Hindlimb muscle (tissue), 1 donor: Measurements from ENCODE around the gene DHRS4. TPM values are rescaled to one million over a fixed set of nuclear protein-coding genes. Genes with fewer than 3 reads are reported as not detected.
"Not testable (repeated sequence)": the region's sequence is repeated elsewhere in the genome, so short reads cannot be mapped to it uniquely, and the experiment has no call there.

ENCODE experiments used
- DNase-seq: peaks from one replicate; pipeline ENCODE4 v3.0.0-alpha.2; 2013
- polyA plus RNA-seq: library from polyadenylated mRNA; unstranded; fragments of 120-200 nt; gene quantifications from one replicate; pipeline ENCODE4 v1.2.1, GENCODE V29; 2013; ENCODE audit not compliant: insufficient read length

The DHRS4 gene
- polyA plus RNA-seq, 1 donor: 21.9 TPM

- DNase-seq: no peak
These were observed 12.3 kb upstream of the DHRS4 start for GRCh38 chr14:23941230-23941629.

- DNase-seq: no peak
These were observed 11.9 kb upstream of the DHRS4 start for GRCh38 chr14:23941669-23942068.

DNA sequence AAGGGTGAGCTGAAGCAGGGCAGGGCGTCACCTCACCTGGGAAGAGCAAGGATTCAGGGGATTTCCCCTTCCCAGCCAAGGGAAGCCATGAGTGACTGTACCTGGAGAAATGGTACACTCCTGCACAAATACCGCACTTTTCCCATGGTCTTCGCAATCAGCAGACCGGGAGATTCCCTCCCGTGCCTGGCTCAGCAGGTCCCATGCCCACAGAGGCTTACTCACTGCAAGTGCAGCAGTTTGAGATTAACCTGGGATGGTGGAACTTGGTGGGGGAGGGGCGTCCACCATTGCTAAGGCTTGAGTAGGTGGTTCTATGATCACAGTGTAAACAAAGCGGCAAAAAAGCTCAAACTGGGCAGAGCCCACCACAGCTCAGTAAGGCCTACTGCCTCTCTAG is 11.0 kb upstream of the DHRS4 start:
- DNase-seq: no peak

- not testable (repeated sequence) for DNase-seq
These were observed 4.5 kb upstream of the DHRS4 start for GRCh38 chr14:23949069-23949468.

- no peak for DNase-seq
These were observed 3.0 kb upstream of the DHRS4 start for GRCh38 chr14:23950411-23951135.

DNA sequence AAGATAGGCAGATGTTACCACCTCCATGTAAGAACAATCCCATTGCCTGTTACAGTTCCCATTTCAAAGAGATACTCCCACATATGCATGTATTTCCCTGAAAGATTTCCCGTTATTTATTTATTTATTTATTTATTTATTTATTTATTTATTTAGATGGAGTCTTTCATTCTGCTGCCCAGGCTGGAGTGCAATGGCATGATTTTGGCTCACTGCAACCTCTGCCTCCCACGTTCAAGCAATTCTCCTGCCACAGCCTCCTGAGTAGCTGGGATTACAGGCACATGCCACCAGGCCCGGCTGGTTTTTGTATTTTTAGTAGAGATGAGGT is 2.5 kb upstream of the DHRS4 start:
- DNase-seq: not testable (repeated sequence)

DNA sequence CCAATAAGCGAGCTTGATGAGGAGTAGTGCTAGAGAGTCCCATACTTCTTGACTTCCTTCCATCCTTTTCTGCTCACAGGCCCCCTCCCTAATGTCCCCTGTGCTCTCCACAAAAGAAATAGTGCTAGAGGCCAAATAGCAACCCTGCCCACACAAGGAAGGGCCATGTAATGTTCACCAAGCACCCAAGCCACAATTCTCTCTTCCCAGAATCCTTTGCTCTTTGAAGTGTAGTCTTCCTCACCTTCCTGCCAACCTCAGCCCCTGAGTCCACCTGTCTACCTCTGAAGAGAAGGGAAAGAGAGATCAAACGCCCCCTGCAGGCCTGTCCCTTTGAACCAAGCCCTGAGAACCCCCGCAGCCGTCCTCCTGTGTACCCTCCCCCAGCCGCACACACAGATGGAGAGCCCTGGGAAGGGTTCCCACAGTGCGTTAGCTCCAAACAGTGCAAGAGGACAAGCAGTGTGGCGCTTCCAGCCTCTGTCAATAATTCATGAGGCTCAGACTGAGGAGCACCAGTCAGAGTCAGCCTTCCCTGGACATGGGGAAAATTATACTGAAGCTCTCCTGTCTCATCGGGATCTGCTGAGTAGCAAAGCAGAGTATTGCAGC is 1.9 kb upstream of the DHRS4 start:
- no peak for DNase-seq

DNA sequence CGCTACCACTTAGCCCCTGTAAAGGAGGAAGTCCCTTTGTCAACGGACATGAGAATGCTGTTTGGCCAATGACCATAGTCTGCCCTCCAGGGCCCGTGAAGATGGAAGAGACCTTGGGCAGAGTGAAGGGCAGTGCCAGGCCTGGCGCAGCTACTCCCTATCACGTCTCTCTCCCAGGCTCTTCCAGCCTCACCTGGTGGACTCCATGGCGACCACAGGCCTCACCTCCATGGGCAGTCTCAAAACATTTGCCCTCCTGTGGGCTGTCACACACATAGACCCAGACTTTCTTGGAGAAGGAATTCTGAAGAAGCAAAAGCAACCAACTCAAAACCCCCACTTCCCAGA is 480 bp upstream of the DHRS4 start:
- DNase-seq: not testable (repeated sequence)

GRCh38 chr14:23954279-23954614 is 677 bp downstream of the DHRS4 start:
- DNase-seq: not testable (repeated sequence)

GRCh38 chr14:23954965-23955364 is 1.4 kb downstream of the DHRS4 start:
- DNase-seq: not testable (repeated sequence)

- not testable (repeated sequence) for DNase-seq
These were observed 2.2 kb downstream of the DHRS4 start for GRCh38 chr14:23955811-23956210.

GRCh38 chr14:23957913-23958569 is 4.5 kb downstream of the DHRS4 start:
- not testable (repeated sequence) for DNase-seq

DNA sequence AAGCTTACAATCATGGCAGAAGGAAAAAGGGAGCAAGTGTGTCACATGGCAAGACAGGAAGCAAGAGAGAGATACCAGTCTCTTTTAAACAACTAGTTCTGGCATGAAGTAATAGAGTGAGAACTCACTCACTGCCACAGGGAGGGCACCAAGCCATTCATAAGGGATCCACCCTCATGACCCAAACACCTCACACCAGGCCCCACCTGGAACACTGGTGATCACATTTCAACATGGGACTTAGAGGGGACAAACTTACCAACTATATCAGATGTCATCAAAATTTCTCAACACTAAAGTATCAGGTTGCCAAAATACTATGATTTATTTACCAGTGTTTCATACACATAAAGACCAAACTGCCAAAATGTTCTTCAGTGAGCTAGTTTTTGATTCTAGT is 7.3 kb downstream of the DHRS4 start:
- not testable (repeated sequence) for DNase-seq

DNA sequence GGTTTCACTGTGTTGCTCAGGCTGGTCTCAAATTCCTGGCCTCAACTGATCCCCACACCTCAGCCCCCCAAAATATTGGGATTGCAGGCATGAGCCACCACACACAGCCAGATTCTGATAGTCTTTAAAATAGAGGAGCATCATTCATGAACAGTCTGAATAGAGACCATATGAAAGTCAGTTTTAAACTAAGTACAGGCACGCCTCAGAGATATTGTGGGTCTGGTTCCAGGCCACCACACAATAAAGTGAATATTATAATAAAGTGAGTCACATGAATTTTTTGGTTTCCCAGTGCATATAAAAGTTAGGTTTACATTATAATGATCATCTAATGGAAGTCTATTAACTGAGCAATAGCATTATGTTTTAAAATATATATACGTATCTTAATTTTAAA is 8.1 kb downstream of the DHRS4 start:
- DNase-seq: not testable (repeated sequence)

DNA sequence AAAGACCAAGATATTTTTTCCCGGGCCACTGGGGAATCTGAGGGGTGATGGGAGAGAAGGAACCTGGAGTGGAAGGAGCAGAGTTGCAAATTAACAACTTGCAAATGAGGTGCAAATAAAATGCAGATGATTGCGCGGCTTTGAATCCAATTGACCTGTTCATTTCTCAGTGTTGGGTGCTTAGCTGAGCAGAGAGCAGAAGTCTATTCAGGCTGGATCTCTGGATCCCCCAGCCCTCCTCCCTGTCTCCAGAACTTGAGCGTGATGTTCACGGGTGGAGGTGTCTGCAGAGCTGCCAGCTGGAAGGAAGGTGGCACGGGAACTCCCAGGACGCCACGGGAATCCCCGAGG is 15.5 kb downstream of the DHRS4 start:
- not testable (repeated sequence) for DNase-seq

DNA sequence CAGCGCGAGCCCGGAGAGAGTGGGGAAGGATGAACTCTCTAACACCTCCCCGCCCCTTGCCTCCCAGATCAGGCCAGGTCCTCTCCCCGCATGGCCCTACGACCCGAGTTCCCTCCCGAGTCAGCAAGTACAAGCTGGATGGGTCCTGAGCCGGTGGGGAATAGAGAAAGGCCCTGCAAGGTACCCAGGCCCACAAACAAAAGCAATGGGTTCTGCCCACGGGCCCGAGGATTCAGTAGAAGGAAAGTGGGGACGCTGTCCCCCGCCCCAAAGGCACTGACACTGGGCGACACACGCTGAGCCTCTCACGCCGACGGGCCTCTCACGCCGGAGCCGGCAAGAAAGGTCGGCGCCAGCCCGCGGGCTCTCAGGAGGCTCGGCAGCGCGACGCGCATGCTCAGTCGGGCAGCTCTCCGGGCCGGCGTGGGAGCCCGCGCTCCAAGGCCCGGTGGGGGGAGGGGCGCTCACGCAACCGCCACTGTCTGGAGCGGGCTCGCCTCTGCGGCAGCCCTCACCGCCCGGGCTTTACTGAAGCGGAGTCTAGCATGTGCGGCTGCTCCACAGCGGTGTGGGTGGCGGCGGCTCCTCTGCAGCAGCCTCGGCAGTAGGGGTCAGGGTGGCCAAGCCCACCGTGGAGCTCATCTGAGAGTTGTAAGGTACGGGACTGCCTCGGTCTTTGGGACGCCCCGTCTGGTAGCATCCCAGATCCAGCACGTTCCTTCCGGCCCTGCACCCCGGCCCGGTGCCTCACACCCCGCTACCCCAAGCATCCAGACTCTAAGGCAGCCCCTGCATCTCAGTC is 16.1 kb downstream of the DHRS4 start:
- DNase-seq: not testable (repeated sequence)

- DNase-seq: not testable (repeated sequence)
These were observed 16.7 kb downstream of the DHRS4 start for GRCh38 chr14:23970283-23970659.

DNA sequence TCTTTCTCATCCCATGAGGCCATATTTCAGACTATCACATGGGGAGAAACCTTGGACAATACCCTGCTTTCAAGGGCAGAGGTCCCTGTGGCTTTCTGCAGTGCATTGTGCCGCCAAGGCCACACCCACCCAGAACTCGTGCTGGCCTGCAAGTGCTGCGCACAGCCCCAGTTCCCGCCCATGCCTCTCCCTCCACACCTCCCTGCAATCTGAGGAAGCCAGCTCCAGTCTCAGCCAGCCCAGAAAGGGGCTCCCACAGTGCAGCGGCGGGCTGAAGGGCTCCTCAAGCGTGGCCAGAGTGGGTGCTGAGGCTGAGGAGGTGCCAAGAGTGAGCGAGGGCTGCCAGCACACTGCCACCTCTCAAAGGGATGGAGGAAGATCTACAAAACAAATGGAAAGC is 19.6 kb downstream of the DHRS4 start:
- DNase-seq: not testable (repeated sequence)

GRCh38 chr14:23974041-23974440 is 20.5 kb downstream of the DHRS4 start:
- DNase-seq: not testable (repeated sequence)

DNA sequence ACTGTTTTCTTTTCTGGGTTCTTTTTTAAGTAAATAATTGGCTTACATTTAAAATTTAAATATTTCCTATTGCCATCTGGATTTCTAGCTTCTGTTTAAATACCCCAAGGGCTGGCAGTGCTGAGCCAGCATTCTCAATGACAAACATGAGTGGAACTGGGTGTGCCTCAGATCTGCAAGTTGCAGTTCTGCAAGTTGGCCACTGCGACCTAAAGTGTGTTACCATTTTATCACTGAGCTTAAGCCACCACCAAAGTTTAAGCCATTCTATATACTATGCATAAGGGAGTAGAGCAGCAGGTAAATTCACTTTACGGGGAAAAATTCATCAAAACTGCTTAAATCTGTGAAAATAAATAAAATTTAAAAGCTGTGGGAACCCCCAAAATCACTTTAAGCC is 23.6 kb downstream of the DHRS4 start:
- not testable (repeated sequence) for DNase-seq

DNA sequence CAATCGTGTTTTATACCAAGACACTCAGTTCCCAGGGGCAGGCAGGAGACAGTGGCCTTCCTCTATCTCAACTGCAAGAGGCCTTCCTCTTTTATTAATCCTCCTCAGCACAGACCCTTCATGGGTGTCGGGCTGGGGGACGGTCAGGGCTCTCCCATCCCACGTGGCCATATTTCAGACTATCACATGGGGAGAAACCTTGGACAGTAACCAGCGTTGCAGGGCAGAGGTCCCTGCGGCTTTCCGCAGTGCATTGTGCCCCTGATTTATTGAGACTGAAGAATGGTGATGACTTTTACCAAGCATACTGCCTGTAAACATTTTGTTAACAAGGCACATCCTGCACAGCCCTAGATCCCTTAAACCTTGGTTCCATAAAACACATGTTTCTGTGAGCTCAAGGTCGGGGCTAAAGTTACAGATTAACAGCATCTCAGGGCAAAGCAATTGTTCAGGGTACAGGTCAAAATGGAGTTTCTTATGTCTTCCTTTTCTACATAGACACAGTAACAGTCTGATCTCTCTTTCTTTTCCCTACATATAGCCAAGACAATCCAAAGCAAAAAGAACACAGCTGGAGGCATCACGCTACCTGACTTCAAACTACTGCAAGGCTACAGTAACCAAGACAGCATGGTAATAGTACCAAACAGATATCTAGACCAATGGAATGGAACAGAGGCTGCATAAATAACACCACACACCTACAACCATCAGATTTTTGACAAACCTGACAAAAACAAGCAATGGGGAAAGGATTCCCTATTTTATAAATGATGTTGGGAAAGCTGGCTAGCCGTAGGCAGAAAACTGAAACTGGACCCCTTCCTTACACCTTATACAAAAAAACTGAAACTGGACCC is 28.6 kb downstream of the DHRS4 start:
- not testable (repeated sequence) for DNase-seq

- DNase-seq: no peak
These were observed 31.5 kb downstream of the DHRS4 start for GRCh38 chr14:23984891-23985602.
